Measurements from ENCODE around the gene VPS4B.
A peak's percentile ranks its signal among the peaks of the same experiment; 100 is the strongest.

Gene VPS4B

DNA sequence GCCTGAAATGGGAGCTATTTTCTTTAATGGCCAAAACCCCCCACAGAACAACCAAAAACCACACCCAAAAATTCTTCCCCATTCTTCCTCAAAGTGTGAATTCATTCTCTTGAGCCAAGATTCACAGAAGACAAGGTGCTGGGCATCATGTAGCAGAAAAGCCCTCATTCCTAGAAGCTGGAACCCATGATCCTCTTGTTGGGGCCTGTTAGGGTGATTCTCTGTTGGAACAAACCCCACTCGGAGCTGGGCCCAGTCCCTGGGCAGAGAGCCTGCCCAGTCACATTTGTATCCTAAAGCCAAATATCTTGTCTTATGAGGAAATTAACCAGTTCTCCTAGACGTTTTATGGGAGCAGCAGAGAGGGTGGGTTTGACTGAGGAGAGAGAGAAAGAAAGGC, 22.8 kb upstream of the VPS4B start:
- DNase-seq (ENCODE audit: low read depth) = no peak
- H3K4me3 ChIP-seq (ENCODE audit: low read depth, low read length) = no peak overlapping the region
- TF ChIP-seq, protein P1, sequence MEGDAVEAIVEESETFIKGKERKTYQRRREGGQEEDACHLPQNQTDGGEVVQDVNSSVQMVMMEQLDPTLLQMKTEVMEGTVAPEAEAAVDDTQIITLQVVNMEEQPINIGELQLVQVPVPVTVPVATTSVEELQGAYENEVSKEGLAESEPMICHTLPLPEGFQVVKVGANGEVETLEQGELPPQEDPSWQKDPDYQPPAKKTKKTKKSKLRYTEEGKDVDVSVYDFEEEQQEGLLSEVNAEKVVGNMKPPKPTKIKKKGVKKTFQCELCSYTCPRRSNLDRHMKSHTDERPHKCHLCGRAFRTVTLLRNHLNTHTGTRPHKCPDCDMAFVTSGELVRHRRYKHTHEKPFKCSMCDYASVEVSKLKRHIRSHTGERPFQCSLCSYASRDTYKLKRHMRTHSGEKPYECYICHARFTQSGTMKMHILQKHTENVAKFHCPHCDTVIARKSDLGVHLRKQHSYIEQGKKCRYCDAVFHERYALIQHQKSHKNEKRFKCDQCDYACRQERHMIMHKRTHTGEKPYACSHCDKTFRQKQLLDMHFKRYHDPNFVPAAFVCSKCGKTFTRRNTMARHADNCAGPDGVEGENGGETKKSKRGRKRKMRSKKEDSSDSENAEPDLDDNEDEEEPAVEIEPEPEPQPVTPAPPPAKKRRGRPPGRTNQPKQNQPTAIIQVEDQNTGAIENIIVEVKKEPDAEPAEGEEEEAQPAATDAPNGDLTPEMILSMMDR (IDR thresholded peaks at IDR 0.05; ENCODE audit: insufficient read depth, low read depth, low read length, missing control alignments) = no peak

DNA sequence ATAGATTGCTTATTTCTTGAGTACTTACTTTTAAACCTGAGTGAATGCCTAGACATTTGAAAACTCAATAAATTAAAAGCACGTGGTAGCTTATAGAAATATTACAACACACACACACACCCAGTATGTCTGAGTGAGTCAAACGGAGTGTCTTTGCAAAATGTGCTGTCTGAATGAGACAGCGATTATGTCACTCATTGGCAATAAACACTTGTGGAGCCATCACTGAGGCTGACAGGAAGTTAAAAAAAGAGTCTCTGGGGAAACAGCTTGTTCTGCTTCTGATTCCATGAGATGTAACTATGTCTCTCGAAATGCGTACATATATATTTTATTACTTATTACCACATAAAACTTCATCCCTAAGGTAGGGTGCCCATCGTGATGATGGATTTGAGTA, 22.3 kb upstream of the VPS4B start:
- TF ChIP-seq, protein P1 (IDR thresholded peaks at IDR 0.05; ENCODE audit: insufficient read depth, low read depth, low read length, missing control alignments) = no peak
- no peak for DNase-seq (ENCODE audit: low read depth)
- no peak overlapping the region for H3K4me3 ChIP-seq (ENCODE audit: low read depth, low read length)

DNA sequence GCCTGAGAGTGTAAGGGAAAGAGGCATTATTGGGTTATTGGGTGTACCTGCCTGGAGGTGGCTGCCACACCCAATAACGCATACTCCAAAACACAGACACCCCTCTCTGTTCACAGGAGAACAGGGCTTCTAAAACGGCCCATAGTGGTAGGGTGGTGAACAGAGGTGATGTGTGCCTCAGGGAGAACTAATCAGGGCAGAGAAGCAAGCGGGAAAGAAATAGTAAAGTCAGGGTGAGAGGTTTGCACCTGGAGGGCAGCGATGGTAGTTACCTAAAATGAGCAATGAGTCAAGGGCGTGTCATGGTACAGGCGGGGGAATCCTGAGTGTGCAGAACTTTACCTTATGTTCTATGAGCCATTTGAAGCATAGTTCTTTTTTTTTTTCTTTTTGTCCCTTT, 21.6 kb upstream of the VPS4B start:
- H3K4me3 ChIP-seq (ENCODE audit: low read depth, low read length) = no peak overlapping the region
- TF ChIP-seq, protein P1 (IDR thresholded peaks at IDR 0.05; ENCODE audit: insufficient read depth, low read depth, low read length, missing control alignments) = no peak

DNA sequence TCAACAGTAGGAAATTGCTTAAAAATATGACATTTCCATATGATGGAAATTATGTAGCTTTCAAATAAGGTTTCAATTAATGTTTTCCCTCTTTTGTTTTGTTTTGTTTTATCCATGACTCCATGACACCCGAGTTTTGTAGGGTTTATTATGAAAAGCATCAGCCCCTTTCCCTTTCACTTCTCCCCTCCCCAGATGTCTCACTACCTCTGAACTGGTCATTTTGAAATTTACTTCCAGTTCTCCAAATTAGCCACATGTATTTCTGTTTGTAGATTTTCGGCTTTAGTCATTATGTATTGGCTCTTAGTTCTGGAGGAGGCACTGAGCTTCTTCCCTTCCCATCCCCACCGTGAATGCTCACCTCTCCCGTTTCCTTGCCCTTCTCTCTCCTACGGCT, 18.6 kb upstream of the VPS4B start:
- peak; percentile 42 for DNase-seq (ENCODE audit: low read depth)
- H3K4me3 ChIP-seq (ENCODE audit: low read depth, low read length) = no peak overlapping the region
- TF ChIP-seq, protein P1 (IDR thresholded peaks at IDR 0.05; ENCODE audit: insufficient read depth, low read depth, low read length, missing control alignments) = no peak

More for the DNA sequence above, 21.6 kb upstream of the VPS4B start:
- no peak for DNase-seq (ENCODE audit: low read depth)

DNA sequence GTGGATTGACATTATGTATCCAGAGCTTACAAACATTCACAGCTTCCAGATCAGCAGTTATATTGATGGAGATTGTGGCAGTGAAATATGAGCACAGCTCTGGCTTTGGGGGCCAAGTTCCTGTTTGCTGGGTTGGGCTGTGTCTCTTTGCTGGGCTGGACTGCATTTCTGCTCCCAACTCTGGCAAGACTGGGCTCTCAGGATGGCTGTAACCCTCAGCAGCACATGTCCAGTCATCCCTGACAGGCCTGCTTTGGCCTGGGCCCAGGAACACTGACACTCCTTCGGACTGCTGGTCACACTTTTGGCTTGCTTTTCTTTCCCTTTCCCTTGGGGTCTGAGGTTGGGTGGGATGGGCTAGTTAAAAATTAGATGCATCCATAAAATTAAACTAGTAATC, 17.9 kb upstream of the VPS4B start:
- TF ChIP-seq, protein P1 (IDR thresholded peaks at IDR 0.05; ENCODE audit: insufficient read depth, low read depth, low read length, missing control alignments) = no peak
- no peak overlapping the region for H3K4me3 ChIP-seq (ENCODE audit: low read depth, low read length)
- no peak for DNase-seq (ENCODE audit: low read depth)

DNA sequence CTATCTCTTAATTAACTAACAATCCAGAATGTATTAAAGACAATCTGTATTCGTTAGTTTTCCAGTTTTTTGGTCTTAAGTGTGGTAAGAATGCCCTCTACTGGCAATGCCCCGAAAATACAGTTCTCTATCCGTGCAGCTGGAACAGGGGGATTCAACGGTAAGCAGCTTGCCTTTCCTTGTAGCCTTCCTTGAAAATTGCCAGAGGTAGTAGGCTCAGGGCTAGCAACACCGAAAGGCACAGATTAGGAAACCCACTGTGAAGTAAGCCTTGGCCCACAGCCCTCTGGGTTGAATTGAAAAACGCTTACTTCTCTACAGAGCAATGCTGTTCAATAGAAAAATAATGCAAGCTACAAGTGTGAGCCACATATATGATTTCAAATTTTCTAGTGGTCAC, 17.1 kb upstream of the VPS4B start:
- DNase-seq (ENCODE audit: low read depth) = peak; percentile 74
- TF ChIP-seq, protein P1 (IDR thresholded peaks at IDR 0.05; ENCODE audit: insufficient read depth, low read depth, low read length, missing control alignments) = peak; percentile 78
- H3K4me3 ChIP-seq (ENCODE audit: low read depth, low read length) = no peak overlapping the region

DNA sequence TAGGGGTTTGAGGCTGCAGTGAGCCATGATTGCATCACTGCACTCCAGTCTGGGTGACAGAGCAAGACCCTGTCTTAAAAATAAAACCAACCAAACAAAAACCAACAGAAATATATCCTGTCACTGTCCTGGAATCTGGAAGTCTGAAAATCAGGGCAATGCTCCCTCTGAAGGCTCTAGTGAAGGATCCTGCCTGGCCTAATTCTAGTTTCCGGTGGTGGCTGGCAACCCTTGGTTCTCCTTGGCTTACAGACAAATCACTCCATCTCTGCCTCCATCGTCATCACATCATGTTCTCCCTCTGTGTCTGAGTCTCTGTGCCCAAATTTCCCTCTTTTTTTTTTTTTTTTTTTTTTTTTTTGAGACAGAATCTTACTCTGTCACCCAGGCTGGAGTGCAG, 15.9 kb upstream of the VPS4B start:
- TF ChIP-seq, protein P1 (IDR thresholded peaks at IDR 0.05; ENCODE audit: insufficient read depth, low read depth, low read length, missing control alignments) = no peak
- DNase-seq (ENCODE audit: low read depth) = no peak
- H3K4me3 ChIP-seq (ENCODE audit: low read depth, low read length) = no peak overlapping the region
